K562 (cell line): ENCODE results near the gene RALB. TPM values are rescaled to one million over a fixed set of nuclear protein-coding genes. Genes with fewer than 3 reads are reported as not detected.
A peak's percentile ranks its signal among the peaks of the same experiment; 100 is the strongest.

ENCODE experiments used
- PCBP1 ChIP-seq: fragments of 200-400 bp; formaldehyde crosslinking; IDR thresholded peaks from 2 replicates; pipeline ENCODE4 v1.6.1; 2018; ENCODE audit warnings: mild to moderate bottlenecking, low read depth, low read length; ENCODE audit not compliant: poor library complexity, severe bottlenecking
- SMARCE1 ChIP-seq: fragments of 450-650 bp; IDR thresholded peaks from 2 replicates; pipeline ENCODE4 v1.7.1; 2016; ENCODE audit warnings: mild to moderate bottlenecking
- TEAD4 ChIP-seq, 2 experiments: sonication (generic) in 1 of 2; formaldehyde crosslinking in 1 of 2; IDR thresholded peaks; 2 replicates each; pipeline versions ENCODE4 v1.6.1 to v1.8.0; 2012 to 2022; ENCODE audit warnings: borderline replicate concordance in 1 of 2, inconsistent platforms in 1 of 2, low read length in 1 of 2, mild to moderate bottlenecking in 1 of 2, missing genetic modification reagents in 1 of 2
- ZNF785 ChIP-seq: fragments of 250-450 bp; sonication (Bioruptor Pico); IDR thresholded peaks from 2 replicates; pipeline ENCODE4 v1.4.0; 2020; ENCODE audit warnings: mild to moderate bottlenecking
- polyA plus RNA-seq, 8 experiments: library from polyadenylated mRNA; depleted of rRNA in 4 of 8; stranded (reverse) in 5 of 8; unstranded in 3 of 8; fragments of >200 nt; fragmentation: Nextera tagmentation in 2 of 8; fragmentation: Illumina TruSeq in 1 of 8; extraction: Ambion mirVana in 2 of 8; extraction: Trizol in 1 of 8; gene quantifications; 2 replicates each; pipeline versions ENCODE4 v1.2.1 to v1.2.3, GENCODE V29; 2011 to 2014; ENCODE audit warnings: inconsistent platforms in 1 of 8, missing spikeins in 1 of 8
- total RNA-seq, 7 experiments: library from RNA; depleted of rRNA in 6 of 7; stranded (reverse); fragments of >200 nt in 6 of 7; fragmentation: Illumina TruSeq in 2 of 7; extraction: Trizol in 2 of 7; gene quantifications; 2 replicates each; pipeline versions ENCODE4 v1.2.1 to v1.2.3, GENCODE V29; 2011 to 2021; ENCODE audit warnings: low replicate concordance in 1 of 7
- TF ChIP-seq, protein P1 (sequence below), 2 experiments: fragments of 450-650 bp in 1 of 2; sonication (generic) in 1 of 2; formaldehyde crosslinking in 1 of 2; IDR thresholded peaks; 2 replicates each; pipeline versions ENCODE4 v1.7.1 to v1.9.0; 2016 to 2022; ENCODE audit warnings: inconsistent platforms in 1 of 2, mild to moderate bottlenecking in 1 of 2, missing genetic modification reagents in 1 of 2
- TF ChIP-seq, protein P2 (sequence below): fragments of 450-650 bp; IDR thresholded peaks from 2 replicates; pipeline ENCODE4 v1.6.1; 2017; ENCODE audit warnings: antibody characterized with exemption, mild to moderate bottlenecking
- TF ChIP-seq, protein P3 (sequence below): fragments of 250-450 bp; sonication (Bioruptor Pico); IDR thresholded peaks from 2 replicates; pipeline ENCODE4 v1.8.0; 2022; ENCODE audit warnings: inconsistent platforms, mild to moderate bottlenecking, moderate library complexity, borderline replicate concordance
- TF ChIP-seq, protein P4 (sequence below): fragments of 250-450 bp; sonication (Bioruptor Pico); IDR thresholded peaks from 2 replicates; pipeline ENCODE4 v1.8.0; 2022; ENCODE audit warnings: moderate library complexity, mild to moderate bottlenecking, inconsistent platforms
- TF ChIP-seq, protein P5 (sequence below): fragments of 250-450 bp; sonication (Bioruptor Pico); IDR thresholded peaks from 2 replicates; pipeline ENCODE4 v1.8.0; 2021; ENCODE audit warnings: mild to moderate bottlenecking, moderate library complexity

RALB gene
- total and polyA plus RNA-seq, 9 of the 15 experiments (the other 6 are each of a cell fraction or from before 2014, with no cell fraction given), result 14.8 to 65.6 (median 38.4) TPM

DNA sequence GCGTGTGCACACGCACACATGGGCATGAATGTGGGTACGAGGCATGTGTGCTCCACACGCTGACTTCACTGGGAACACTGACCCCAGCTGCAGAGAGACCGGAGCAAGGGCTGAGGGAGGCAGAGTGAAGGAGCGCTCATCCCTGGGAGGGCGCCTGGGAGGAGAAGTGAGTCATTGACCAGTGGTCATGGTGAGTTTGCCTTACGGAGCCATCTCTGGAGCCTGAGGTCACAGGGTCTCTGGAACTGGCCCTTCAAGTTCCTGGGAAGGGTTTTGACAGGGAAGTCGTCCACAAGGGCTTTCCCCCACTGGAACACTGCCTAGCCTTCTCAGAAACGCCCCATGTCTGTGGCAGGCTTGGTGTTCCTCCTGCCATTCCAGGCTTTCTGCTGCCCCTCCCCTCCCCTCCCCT is 15.2 kb upstream of the RALB start (continued):
- TF ChIP-seq, protein P1, sequence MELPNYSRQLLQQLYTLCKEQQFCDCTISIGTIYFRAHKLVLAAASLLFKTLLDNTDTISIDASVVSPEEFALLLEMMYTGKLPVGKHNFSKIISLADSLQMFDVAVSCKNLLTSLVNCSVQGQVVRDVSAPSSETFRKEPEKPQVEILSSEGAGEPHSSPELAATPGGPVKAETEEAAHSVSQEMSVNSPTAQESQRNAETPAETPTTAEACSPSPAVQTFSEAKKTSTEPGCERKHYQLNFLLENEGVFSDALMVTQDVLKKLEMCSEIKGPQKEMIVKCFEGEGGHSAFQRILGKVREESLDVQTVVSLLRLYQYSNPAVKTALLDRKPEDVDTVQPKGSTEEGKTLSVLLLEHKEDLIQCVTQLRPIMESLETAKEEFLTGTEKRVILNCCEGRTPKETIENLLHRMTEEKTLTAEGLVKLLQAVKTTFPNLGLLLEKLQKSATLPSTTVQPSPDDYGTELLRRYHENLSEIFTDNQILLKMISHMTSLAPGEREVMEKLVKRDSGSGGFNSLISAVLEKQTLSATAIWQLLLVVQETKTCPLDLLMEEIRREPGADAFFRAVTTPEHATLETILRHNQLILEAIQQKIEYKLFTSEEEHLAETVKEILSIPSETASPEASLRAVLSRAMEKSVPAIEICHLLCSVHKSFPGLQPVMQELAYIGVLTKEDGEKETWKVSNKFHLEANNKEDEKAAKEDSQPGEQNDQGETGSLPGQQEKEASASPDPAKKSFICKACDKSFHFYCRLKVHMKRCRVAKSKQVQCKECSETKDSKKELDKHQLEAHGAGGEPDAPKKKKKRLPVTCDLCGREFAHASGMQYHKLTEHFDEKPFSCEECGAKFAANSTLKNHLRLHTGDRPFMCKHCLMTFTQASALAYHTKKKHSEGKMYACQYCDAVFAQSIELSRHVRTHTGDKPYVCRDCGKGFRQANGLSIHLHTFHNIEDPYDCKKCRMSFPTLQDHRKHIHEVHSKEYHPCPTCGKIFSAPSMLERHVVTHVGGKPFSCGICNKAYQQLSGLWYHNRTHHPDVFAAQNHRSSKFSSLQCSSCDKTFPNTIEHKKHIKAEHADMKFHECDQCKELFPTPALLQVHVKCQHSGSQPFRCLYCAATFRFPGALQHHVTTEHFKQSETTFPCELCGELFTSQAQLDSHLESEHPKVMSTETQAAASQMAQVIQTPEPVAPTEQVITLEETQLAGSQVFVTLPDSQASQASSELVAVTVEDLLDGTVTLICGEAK (IDR thresholded peaks at IDR 0.05), result no peak
- TF ChIP-seq, protein P1 (CRISPR knock-in tag; IDR thresholded peaks at IDR 0.05), result no peak
- no peak for TF ChIP-seq ZNF785
- TF ChIP-seq, protein P2, sequence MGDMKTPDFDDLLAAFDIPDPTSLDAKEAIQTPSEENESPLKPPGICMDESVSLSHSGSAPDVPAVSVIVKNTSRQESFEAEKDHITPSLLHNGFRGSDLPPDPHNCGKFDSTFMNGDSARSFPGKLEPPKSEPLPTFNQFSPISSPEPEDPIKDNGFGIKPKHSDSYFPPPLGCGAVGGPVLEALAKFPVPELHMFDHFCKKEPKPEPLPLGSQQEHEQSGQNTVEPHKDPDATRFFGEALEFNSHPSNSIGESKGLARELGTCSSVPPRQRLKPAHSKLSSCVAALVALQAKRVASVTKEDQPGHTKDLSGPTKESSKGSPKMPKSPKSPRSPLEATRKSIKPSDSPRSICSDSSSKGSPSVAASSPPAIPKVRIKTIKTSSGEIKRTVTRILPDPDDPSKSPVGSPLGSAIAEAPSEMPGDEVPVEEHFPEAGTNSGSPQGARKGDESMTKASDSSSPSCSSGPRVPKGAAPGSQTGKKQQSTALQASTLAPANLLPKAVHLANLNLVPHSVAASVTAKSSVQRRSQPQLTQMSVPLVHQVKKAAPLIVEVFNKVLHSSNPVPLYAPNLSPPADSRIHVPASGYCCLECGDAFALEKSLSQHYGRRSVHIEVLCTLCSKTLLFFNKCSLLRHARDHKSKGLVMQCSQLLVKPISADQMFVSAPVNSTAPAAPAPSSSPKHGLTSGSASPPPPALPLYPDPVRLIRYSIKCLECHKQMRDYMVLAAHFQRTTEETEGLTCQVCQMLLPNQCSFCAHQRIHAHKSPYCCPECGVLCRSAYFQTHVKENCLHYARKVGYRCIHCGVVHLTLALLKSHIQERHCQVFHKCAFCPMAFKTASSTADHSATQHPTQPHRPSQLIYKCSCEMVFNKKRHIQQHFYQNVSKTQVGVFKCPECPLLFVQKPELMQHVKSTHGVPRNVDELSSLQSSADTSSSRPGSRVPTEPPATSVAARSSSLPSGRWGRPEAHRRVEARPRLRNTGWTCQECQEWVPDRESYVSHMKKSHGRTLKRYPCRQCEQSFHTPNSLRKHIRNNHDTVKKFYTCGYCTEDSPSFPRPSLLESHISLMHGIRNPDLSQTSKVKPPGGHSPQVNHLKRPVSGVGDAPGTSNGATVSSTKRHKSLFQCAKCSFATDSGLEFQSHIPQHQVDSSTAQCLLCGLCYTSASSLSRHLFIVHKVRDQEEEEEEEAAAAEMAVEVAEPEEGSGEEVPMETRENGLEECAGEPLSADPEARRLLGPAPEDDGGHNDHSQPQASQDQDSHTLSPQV, result no peak
- no peak for TF ChIP-seq TEAD4 (IDR thresholded peaks at IDR 0.05; ENCODE audit: low read length)
- no peak for TF ChIP-seq TEAD4 (CRISPR knock-in tag; IDR thresholded peaks at IDR 0.05; ENCODE audit: borderline replicate concordance)
- TF ChIP-seq, protein P3, sequence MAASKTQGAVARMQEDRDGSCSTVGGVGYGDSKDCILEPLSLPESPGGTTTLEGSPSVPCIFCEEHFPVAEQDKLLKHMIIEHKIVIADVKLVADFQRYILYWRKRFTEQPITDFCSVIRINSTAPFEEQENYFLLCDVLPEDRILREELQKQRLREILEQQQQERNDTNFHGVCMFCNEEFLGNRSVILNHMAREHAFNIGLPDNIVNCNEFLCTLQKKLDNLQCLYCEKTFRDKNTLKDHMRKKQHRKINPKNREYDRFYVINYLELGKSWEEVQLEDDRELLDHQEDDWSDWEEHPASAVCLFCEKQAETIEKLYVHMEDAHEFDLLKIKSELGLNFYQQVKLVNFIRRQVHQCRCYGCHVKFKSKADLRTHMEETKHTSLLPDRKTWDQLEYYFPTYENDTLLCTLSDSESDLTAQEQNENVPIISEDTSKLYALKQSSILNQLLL (CRISPR knock-in tag), result no peak
- TF ChIP-seq, protein P4, sequence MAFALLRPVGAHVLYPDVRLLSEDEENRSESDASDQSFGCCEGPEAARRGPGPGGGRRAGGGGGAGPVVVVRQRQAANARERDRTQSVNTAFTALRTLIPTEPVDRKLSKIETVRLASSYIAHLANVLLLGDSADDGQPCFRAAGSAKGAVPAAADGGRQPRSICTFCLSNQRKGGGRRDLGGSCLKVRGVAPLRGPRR, result no peak
- TF ChIP-seq SMARCE1, result peak; percentile 52; the same call in 1 of the 2 replicates
- TF ChIP-seq, protein P5, sequence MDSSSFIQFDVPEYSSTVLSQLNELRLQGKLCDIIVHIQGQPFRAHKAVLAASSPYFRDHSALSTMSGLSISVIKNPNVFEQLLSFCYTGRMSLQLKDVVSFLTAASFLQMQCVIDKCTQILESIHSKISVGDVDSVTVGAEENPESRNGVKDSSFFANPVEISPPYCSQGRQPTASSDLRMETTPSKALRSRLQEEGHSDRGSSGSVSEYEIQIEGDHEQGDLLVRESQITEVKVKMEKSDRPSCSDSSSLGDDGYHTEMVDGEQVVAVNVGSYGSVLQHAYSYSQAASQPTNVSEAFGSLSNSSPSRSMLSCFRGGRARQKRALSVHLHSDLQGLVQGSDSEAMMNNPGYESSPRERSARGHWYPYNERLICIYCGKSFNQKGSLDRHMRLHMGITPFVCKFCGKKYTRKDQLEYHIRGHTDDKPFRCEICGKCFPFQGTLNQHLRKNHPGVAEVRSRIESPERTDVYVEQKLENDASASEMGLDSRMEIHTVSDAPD (CRISPR knock-in tag), result no peak
- no peak for TF ChIP-seq PCBP1
